DMS 273 (cell line): Measurements from ENCODE around the gene CD300LF.

Source experiments
- DNase-seq: peaks from one replicate; lab custom pipeline; 2025; ENCODE audit not compliant: unreplicated experiment; lab: John Stamatoyannopoulos, UW

CD300LF gene

GRCh38 chr17:74691151-74691550, 21.6 kb downstream of the CD300LF start:
- DNase-seq, result no peak

DNA sequence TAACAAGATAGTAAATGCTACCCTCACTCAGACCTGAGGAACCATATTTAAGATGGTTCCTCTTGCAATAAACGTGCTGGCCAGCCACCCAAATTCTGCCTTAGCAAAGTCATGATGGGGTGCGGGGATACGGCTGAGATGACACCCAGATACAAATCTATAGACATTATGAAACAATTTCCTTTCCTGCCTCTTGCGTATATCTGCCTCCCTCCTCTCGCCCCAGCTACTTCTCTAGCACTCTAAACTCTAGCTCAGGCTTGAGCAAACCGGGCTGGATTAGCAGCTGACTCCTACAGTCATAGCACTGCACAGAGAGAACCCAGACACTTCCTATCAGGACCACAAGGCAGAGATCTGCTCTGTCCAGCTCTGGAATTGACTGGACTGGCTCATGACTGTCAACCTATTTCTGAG, 22.3 kb downstream of the CD300LF start:
- DNase-seq, result no peak

- no peak for DNase-seq
Observed at GRCh38 chr17:74687886-74688285, 24.8 kb downstream of the CD300LF start.

- DNase-seq, result no peak
Observed at GRCh38 chr17:74686761-74687160, 26.0 kb downstream of the CD300LF start.

DNA sequence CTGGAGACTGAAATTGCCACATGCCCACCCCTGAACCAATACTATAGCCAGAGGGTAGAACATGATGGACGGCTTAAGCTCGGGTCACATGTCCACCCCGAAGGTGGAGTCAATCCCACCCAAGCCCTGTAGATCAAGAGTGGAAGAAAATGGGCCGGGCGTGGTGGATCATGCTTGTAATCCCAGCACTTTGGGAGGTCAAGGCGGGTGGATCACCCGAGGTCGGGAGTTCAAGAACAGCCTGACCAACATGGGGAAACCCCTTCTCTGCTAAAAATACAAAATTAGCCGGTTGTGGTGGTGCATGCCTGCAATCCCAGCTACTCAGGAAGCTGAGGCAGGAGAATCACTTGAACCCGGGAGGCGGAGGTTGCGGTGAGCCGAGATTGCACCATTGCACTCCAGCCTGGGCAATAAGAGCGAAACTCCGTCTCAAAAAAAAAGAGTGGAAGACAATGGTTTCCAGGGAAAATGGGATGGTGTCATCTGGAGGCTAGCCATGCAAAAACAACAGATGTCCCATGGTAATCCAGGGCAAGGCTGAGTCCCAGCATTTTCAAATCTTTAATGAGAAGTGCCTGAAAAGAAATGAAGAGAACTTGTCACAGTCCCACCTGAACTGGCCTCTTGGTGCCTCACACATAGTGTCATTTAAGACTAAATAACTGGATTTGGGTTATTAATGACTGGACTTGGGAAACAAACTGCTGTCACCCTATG, 30.1 kb downstream of the CD300LF start:
- peak; percentile 58 for DNase-seq

DNA sequence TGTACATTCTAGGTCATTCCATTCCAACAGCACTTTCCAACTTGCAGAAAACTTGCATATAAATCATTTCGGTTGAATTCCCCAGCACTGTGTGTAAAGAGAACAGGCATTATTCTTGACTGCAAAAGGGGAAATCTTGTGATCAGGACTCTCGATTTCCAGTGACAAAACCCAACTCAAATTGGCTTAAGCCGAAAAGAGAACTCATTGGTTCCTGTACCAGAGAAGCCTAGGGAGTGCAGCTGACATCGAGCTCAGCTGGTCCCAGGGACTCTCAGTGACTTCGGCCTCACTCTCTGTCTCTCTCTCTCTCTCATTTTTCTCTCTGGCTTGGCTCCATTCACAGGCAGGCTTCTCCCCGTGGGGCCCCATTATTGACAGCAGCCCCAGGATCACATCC, 30.7 kb downstream of the CD300LF start:
- DNase-seq, result no peak

DNA sequence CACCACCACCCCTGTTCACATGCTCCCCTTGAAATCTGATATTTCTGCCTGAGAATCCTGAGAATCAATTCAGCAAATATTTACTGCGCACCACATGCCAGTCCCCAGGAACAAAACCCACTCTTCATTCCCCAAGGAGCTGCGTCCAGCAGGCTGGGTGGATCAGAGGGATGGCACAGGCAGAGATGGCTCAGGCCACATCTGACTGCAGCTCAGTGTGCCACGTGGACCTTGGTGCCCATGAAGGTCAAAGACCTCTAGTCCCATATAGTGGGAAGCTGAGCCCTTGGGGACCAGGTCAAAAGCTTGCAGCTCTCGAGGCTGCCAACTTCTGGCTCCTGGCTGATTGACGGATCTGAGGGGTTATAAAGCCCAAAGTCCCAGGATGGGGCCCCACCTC, 31.8 kb downstream of the CD300LF start:
- DNase-seq, result no peak

DNA sequence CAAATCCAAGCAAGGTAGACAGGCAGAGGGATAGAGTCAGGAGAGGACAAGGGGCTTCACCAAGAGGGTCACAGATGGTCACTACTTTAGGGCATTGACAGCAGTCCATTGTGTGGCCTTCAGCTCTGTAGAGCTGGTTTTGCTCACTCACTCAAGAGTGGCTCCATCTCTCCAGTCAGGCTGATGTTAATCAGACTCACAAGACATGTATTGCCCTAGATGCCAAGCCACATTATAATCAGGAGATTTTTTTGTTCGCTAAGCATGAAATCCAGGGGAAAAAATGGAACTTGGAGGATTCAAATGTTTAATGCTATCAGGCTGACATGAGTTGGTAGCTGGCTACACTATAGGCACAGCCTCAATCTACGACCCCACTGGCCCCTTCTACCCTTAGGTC, 32.5 kb downstream of the CD300LF start:
- no peak for DNase-seq

DNA sequence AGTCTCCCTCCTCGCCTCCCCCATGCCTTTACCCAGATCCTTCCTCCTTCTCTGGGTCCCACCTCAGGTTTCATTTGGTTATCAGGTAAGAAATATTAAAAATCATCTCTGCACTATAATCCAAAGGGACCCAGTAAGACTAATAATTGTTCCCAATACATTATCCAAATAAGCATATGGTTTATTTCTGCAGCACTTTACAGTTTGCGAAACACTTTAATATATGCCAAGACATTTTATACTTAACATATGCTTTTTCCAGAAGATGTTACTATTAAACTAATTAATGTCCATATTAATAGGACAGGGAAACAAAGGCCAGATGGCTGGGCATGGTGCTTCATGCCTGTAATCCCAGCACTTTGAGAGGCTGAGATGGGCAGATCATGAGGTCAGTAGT, 33.3 kb downstream of the CD300LF start:
- peak; percentile 65 for DNase-seq

GRCh38 chr17:74678541-74678940, 34.2 kb downstream of the CD300LF start:
- peak; percentile 74 for DNase-seq

DNA sequence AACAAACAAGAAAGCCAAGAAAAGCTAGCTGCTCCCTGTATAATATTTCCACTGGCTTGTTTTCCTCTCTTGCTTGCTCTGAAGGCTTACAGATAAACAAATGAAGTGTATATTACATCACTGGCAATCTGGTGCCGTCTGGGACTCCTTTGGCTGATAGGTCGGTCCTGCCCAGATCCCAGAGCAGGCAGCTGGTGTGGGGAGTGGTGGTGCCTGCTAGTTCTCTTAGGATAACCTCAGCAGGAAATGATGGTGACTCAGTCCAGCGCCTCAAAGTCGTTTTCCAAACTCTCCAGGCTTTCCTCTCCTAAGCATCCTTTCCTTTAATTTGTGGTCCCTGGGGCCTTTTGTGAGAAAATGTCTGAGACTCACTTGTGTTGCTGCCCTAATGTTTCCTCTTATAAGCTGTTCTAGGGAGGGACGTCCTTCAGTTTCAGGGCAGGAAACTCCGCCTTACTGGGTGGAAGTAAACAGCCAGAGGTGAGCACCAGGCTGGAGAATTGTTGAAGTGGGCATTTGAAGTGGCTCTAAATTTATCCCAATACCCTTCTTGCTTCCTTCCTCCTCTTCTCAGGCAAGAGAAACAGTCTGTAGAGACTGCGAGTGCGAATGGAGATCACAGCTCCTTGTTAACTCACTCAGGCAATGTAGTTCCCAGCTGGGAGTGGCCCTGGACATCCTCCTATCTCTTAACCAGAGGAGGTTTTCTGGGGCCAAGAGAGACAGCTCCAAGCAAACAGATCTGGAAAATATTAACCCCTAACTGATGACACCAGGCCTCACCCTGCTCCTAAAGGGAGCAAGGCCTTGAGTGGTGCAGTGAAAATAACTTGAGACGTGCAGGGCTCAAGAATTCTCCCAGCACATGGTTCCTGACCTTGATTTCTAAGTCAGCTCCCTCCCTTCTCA, 34.9 kb downstream of the CD300LF start:
- peak; percentile 98 for DNase-seq

DNA sequence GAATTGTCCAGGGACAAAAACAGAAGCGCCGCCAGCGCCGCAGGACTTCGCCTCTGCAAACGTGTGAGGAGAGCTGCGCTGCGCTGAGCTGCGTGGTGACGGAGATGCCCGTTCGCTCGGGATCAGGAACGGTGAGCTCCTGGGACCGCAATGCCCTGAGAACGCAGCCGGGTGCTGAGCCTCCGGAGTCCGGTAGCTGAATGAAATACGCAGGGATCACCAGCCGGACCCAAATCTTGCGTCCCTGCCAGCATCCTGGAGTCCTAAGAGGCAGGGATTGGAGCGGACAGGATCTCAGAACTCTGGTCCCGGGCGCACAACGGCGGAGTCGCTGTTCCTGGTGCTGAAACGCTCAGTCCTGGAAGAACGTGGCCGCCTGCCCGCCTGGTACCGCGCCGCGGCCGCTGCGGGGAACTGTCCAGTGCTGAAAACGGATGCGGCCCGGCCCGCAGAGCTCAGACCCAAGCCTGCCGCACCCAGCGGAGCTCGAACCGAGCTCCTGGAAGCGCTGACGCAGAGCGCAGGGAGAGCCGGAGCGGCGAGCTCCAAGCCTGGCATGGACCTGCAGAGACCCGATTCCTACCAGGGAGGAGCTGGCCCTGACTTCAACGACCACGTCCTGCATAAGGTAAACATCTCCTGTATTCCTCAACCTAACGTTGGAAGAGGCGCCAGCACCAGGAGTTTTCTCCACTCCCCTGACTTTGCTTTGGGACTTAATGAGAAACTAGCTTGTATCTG, 41.5 kb downstream of the CD300LF start:
- peak; percentile 94 for DNase-seq

DNA sequence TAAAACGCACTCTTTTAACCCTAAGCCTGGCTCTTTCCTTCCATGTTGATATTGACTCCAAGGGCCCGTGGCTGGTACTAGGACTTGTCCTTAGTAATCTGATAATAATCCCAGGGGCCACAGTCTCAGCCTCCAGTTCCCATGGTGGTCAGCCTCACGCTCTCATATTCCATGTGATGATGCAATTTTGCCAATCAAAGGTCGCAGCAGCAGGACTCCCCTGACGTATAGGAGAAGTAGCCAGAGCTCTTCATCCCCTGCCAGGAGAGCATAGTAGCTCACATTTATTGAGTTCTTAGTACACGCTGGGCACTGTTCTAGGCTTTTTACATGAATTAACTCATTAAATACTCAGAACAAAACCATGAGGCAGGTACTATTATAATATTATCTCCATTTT, 42.4 kb downstream of the CD300LF start:
- no peak for DNase-seq

- DNase-seq, result no peak
Observed at GRCh38 chr17:74663561-74663960, 49.2 kb downstream of the CD300LF start.

DNA sequence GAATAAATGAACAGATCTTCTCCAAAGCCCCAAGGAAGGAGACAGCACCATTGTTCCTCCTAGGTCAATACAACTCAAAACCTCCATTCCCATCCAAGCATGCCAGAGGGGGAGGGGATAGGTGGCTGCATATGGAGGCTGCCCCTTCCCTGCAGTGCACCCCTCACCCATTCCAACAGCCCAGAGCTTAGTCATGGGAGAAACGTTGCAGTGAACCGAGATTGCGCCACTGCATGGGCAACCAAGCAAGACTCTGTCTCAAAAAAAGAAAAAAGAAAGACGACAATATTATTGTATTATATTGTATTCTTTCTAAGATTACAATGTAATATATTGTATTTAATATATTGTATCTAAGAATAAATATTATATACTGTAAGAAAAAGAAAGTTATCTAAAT, 52.8 kb downstream of the CD300LF start:
- no peak for DNase-seq

GRCh38 chr17:74658620-74659019, 54.1 kb downstream of the CD300LF start:
- no peak for DNase-seq

DNA sequence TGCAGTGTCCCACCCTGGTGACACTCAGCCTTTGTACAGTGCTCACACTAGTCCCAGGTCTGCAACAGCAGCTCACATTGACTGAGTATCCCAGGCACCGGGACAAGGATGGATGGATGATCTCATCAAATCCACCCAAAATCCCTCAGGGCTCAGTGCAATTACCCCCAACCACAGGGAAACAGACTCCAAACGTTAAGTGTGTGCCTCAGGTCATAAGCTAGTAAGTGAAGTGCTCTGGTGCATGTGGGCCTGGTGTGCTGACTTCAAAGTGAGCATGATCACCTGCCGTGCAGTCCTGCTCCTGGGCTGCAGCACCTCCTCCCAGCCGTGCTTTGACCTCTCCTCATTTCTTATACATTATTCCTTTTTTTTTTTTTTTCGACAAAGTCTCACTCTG, 58.0 kb downstream of the CD300LF start:
- DNase-seq, result no peak

DNA sequence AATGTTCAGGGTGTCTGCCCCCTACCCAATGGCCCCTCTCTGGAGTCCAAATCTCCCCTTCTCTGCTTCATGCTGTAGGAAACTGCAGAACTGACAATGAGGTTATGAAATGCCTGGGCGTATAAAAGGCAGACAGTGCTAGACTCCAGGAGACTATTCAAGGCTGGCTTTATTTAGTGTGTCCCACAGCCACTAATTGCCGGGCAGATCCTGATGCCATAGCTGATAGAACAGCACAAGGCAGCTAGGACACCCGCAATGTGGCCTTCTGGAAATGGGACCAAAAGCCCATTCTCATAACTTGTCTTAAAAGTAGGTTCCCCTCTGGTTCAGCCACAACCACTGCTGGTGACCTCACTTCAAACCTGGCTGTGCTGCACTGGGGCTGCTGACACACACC, 60.7 kb downstream of the CD300LF start:
- DNase-seq, result no peak

DNA sequence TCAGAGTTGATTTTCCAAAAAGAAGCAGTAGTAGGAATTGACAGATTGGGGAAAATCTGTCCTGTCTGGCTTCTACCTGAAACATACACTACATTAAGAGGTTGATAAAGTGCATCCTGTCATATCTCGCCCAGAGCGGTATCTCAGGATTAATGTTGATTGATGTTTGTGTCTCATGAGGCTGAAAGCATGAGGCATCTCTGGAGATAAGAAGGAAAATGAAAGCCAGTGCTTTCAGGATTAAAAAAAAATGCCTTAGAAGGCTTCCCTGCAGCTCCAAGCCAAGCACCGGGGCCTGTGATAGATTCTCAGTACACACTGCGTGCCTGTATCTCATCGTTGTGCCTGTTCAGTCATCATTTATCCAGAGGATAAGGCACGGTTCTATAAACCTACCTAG, 62.8 kb downstream of the CD300LF start:
- no peak for DNase-seq

DNA sequence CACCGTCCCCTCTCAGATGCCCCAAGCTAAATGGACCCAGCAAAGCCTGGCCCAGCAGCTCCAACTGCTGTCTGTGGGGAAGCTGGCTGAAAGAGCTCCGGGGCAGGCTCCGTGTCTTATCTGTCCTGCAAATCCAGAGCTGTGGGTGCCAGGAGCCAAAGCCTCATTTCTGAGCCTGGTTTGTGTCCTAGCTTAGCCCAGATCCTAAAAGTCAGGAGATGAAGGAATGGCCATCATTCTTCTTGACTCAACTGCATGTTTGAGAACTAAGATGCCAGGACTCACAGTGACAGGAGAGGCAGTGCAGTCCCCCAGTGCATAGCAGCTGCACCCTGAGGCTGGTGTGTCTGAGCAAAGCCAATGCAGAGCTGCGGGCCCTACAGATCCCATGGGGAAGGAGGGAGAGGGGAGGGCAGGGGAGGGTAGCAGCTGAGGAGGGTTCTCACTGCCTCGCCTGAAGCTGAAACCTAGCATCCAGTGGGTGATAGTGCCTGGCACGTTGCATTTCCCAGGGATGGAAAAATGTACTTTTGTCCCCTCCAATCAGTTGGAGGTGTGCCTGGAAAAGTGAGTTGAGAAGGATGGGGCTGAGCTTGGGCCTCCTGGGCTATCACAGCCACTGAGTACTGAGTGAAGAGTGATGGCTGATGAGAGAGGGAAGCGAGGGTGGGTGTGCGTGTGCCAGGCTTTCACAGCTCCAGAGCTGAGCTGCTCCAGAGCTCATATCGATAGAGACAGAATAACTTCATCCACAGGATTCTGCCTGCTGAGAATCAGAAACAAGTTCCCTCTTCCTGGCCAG, 64.7 kb downstream of the CD300LF start:
- DNase-seq, result no peak

DNA sequence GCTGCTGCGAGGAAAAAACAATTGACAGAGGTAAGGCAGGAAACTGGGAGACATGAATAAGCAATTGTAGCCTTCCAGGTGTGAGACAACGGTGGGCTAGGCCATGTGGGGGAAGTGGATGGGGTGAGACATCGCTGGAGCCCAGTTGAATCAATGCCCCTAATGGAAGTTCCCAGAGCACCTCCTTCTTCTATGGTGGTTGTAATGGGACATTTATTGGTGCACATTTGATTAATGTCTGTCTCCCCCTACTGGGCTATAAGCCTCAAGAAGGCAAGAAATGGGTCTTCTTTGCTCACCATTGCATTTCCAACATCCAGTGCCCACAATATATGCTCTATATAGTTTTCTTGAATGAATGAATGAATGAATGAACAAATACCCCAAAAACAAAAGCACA, 66.5 kb downstream of the CD300LF start:
- DNase-seq, result peak; percentile 70
